GM12891 (cell line): ENCODE data around the gene TMC1.

Source experiments
- DNase-seq: peaks from one replicate; pipeline ENCODE4 v3.0.0; 2011; ENCODE audit warnings: low spot score; ENCODE audit not compliant: insufficient read length
- FAIRE-seq: peaks from 2 replicates; lab custom pipeline; 2011; peaks lifted over from hg19 to GRCh38; lab: Jason Lieb, UNC
- PAX5 ChIP-seq: IDR thresholded peaks from 2 replicates; pipeline ENCODE4 v1.6.1; 2011; ENCODE audit warnings: low read length, moderate library complexity, mild to moderate bottlenecking; ENCODE audit not compliant: insufficient read depth, severe bottlenecking
- POLR2A ChIP-seq: IDR thresholded peaks from 2 replicates; pipeline ENCODE4 v1.6.1; 2011; ENCODE audit warnings: low read depth, low read length, control low read depth
- POLR2AphosphoS5 ChIP-seq: IDR thresholded peaks from 2 replicates; pipeline ENCODE4 v1.6.1; 2011; ENCODE audit warnings: low read depth, low read length, control low read depth
- POU2F2 ChIP-seq: IDR thresholded peaks from 2 replicates; pipeline ENCODE4 v1.6.1; 2011; ENCODE audit warnings: low read depth, mild to moderate bottlenecking, control low read depth, low read length, moderate library complexity
- SPI1 ChIP-seq: IDR thresholded peaks from 2 replicates; pipeline ENCODE4 v1.6.1; 2011; ENCODE audit warnings: low read depth, low read length, control low read depth
- TAF1 ChIP-seq: IDR thresholded peaks from 2 replicates; pipeline ENCODE4 v1.6.1; 2011; ENCODE audit warnings: low read depth, low read length, control low read depth

TMC1 gene

DNA sequence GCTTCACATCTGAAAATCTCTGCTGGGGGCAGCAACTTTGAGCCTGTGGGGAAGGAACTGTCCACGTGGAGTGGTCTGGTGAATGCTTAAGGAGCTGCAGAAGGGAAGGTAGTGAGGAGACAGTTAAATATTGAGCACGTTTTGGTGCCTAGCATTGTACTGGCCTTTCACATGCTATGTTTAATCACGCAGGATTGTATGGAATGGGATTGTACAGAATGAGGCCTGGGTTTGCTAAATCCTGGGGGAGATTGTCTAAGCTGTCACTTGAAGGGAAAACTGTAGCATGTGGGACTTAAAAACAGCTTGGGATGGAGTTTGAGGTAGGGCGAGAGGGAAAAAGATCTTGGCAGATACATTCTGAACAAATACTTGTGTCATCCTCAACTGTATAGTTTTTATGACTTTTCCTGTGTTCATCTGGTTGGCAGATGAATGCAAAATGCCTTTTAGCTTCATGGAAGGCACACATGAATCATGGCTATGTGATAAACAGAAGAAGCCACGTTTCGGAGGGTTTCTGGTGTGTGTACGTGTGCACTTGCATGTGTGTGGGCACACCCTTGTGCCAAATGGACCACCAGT, 106.6 kb downstream of the TMC1 start:
- no peak for TF ChIP-seq SPI1
- no peak for TF ChIP-seq POU2F2
- no peak for TF ChIP-seq POLR2A
- TF ChIP-seq PAX5: no peak
- no peak for TF ChIP-seq TAF1
- TF ChIP-seq POLR2AphosphoS5: no peak
- DNase-seq: no peak
- FAIRE-seq: no peak

DNA sequence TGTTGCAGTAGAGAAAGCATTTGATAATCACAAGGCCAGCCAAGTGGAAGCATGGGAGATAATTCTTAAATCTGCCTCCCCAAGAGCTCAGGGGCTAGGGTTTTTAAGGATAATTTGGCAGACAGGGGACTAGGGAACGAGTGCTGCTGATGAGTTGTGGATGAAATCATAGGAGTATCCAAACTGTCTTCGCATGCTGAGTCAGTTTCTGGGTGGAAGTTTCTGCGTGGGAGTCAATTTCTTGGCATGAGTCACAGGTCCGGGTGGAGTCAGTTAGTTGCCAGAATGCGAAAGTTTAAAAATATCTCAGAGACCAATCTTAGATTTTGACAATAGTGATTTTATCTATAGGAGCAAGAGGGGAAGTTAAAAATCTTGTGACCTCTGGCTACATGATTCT, 112.6 kb downstream of the TMC1 start:
- no peak for FAIRE-seq
- DNase-seq: no peak
- no peak for TF ChIP-seq POU2F2
- no peak for TF ChIP-seq TAF1
- no peak for TF ChIP-seq PAX5
- TF ChIP-seq SPI1: no peak
- no peak for TF ChIP-seq POLR2A
- TF ChIP-seq POLR2AphosphoS5: no peak

- FAIRE-seq: no peak
- TF ChIP-seq POLR2AphosphoS5 (no peak), POU2F2 (peak; percentile 65; the same call in 1 of the 2 replicates), PAX5 (no peak), SPI1 (0 out of 2 replicates have a peak, but pooled peaks have one; percentile 16)
- no peak for DNase-seq
These were observed 113.8 kb downstream of the TMC1 start for GRCh38 chr9:72635197-72635596.

- FAIRE-seq (no peak), DNase-seq (no peak)
- TF ChIP-seq PAX5 (no peak), SPI1 (no peak), POU2F2 (no peak)
These were observed 115.2 kb downstream of the TMC1 start for GRCh38 chr9:72636621-72637020.

GRCh38 chr9:72643651-72644050, 122.2 kb downstream of the TMC1 start:
- TF ChIP-seq SPI1: no peak
- TF ChIP-seq POLR2AphosphoS5: no peak
- DNase-seq (no peak), FAIRE-seq (no peak)

- no peak for TF ChIP-seq POLR2AphosphoS5
- no peak for TF ChIP-seq TAF1
- no peak for TF ChIP-seq POU2F2
- TF ChIP-seq POLR2A: no peak
- no peak for TF ChIP-seq SPI1
- TF ChIP-seq PAX5: no peak
- no peak for FAIRE-seq
- DNase-seq: no peak
These were observed 124.7 kb downstream of the TMC1 start for GRCh38 chr9:72646061-72646460.

DNA sequence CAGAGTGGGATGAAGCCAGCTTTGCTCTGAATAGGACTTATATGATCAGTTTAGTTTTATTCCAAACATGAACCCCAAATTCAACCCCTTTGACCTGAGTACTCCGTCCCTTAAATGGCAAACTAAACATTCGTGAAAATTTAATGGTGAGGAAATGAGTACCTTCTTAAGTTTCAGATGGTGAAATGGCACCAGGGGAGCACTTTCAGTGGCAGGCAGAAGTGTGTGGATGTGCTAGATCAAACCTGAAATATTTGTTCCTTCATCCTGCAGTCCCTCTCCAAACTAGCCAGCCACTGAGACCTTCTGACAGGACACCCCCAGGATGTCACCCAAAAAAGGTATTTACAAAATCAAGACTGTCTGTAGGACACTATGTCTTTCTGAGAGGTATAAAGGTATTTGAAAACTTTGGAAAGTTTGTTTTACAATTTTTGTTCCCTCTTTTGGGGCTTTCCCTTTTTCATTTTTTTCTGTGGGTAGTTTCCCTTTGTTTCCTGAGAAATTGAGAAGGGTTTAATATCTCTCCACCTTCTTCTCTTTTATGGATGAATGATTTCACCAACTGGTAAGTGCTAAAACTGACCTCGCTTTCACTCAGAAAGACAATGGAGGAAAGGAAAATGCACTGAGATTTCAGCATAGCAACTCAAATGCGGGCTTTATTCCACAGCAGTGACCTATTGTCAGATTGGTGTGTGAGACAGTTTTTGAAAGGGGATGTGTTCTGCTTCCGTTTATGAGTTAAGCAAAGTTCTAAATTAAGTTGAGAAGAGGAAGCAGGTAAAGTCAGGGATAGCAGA, 127.1 kb downstream of the TMC1 start:
- FAIRE-seq: no peak
- no peak for DNase-seq
- TF ChIP-seq POU2F2: no peak
- TF ChIP-seq SPI1: no peak
- TF ChIP-seq TAF1: no peak
- TF ChIP-seq PAX5: no peak
- no peak for TF ChIP-seq POLR2AphosphoS5
- no peak for TF ChIP-seq POLR2A

DNA sequence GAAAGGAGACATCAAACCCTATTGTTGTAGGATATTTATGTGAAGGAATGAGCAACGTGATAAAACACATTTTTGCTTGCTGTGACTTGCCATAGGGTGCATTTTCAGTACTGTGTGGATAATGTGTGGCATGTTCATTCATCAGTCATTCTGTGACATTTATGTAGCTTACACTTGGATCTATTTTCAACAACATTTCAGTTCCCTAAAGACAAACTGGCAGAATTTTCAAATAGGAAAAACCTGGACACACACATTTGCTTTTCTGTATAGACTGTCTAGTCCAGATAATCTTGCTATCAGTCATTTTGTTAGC, 127.7 kb downstream of the TMC1 start:
- DNase-seq (no peak), FAIRE-seq (peak; percentile 65)
- TF ChIP-seq POU2F2 (no peak), POLR2A (no peak), PAX5 (no peak), POLR2AphosphoS5 (no peak), TAF1 (no peak), SPI1 (0 out of 2 replicates have a peak, but pooled peaks have one; percentile 4)

GRCh38 chr9:72650206-72650605, 128.8 kb downstream of the TMC1 start:
- FAIRE-seq: no peak

GRCh38 chr9:72656021-72656420, 134.6 kb downstream of the TMC1 start:
- DNase-seq: no peak
- FAIRE-seq: no peak
- no peak for TF ChIP-seq PAX5
- TF ChIP-seq POLR2A: no peak
- TF ChIP-seq POLR2AphosphoS5: no peak
- no peak for TF ChIP-seq SPI1
- no peak for TF ChIP-seq POU2F2
- no peak for TF ChIP-seq TAF1

More at GRCh38 chr9:72650206-72650605, 128.8 kb downstream of the TMC1 start:
- DNase-seq: no peak
- TF ChIP-seq SPI1 (no peak), TAF1 (no peak), POLR2A (no peak), POU2F2 (no peak), POLR2AphosphoS5 (no peak), PAX5 (no peak)
